HepG2 (cell line): ENCODE measurements around the gene C12orf43. TPM values are rescaled to one million over a fixed set of nuclear protein-coding genes. Genes with fewer than 3 reads are reported as not detected.
A peak's percentile ranks its signal among the peaks of the same experiment; 100 is the strongest.

Source experiments
- ESRRA ChIP-seq: sonication (generic); formaldehyde crosslinking; IDR thresholded peaks from 2 replicates; pipeline ENCODE4 v1.5.1; 2020; ENCODE audit warnings: mild to moderate bottlenecking, low read depth, missing genetic modification reagents
- FOXO4 ChIP-seq: sonication (generic); formaldehyde crosslinking; conservative IDR thresholded peaks from 2 replicates; pipeline ENCODE4 v1.8.1; 2023; ENCODE audit warnings: missing genetic modification reagents
- GLMP ChIP-seq: sonication (generic); formaldehyde crosslinking; IDR thresholded peaks from 2 replicates; pipeline ENCODE4 v1.9.0; 2021; ENCODE audit warnings: missing genetic modification reagents, mild to moderate bottlenecking, borderline replicate concordance
- HDAC1 ChIP-seq: sonication (generic); formaldehyde crosslinking; IDR thresholded peaks from 2 replicates; pipeline ENCODE4 v1.5.1; 2020; ENCODE audit warnings: mild to moderate bottlenecking, missing genetic modification reagents
- HIC2 ChIP-seq: sonication (generic); formaldehyde crosslinking; IDR thresholded peaks from 2 replicates; pipeline ENCODE4 v1.9.0; 2022; ENCODE audit warnings: low read depth, missing genetic modification reagents
- KAT8 ChIP-seq: IDR thresholded peaks from 2 replicates; pipeline ENCODE4 v1.6.1; 2016; ENCODE audit warnings: missing genetic modification reagents, missing compliant biosample characterization
- KDM3A ChIP-seq: IDR thresholded peaks from 2 replicates; pipeline ENCODE4 v1.6.1; 2018; ENCODE audit warnings: low read depth, missing compliant biosample characterization
- MEIS2 ChIP-seq: sonication (generic); formaldehyde crosslinking; IDR thresholded peaks from 2 replicates; pipeline ENCODE4 v1.9.0; 2021; ENCODE audit warnings: mild to moderate bottlenecking, missing genetic modification reagents
- MIXL1 ChIP-seq: IDR thresholded peaks from 2 replicates; pipeline ENCODE4 v1.6.1; 2016
- NFE2L2 ChIP-seq: fragments of 150-350 bp; IDR thresholded peaks from 2 replicates; pipeline ENCODE4 v1.6.1; 2014; ENCODE audit warnings: low read length
- PPARG ChIP-seq: conservative IDR thresholded peaks from 2 replicates; pipeline ENCODE4 v1.6.1; 2016; ENCODE audit warnings: missing biosample characterization, missing genetic modification reagents
- RARG ChIP-seq: sonication (generic); formaldehyde crosslinking; IDR thresholded peaks from 2 replicates; pipeline ENCODE4 v1.4.0; 2020; ENCODE audit warnings: low read depth, mild to moderate bottlenecking, missing genetic modification reagents
- RBAK ChIP-seq: sonication (generic); formaldehyde crosslinking; IDR thresholded peaks from 2 replicates; pipeline ENCODE4 v1.5.1; 2020; ENCODE audit warnings: mild to moderate bottlenecking, missing genetic modification reagents
- TCF7 ChIP-seq: sonication (generic); IDR thresholded peaks from 2 replicates; pipeline ENCODE4 v1.6.1; 2016; ENCODE audit warnings: antibody characterized with exemption, low read depth
- TEAD2 ChIP-seq: sonication (generic); formaldehyde crosslinking; IDR thresholded peaks from 2 replicates; pipeline ENCODE4 v1.9.0; 2021; ENCODE audit warnings: missing genetic modification reagents
- ZBTB8A ChIP-seq: sonication (generic); formaldehyde crosslinking; IDR thresholded peaks from 2 replicates; pipeline ENCODE4 v1.4.0; 2020; ENCODE audit warnings: mild to moderate bottlenecking, low read depth, missing genetic modification reagents, borderline replicate concordance
- ZNF574 ChIP-seq: sonication (generic); formaldehyde crosslinking; IDR thresholded peaks from 2 replicates; pipeline ENCODE4 v1.4.0; 2020; ENCODE audit warnings: missing genetic modification reagents
- ZNF687 ChIP-seq: sonication (generic); formaldehyde crosslinking; IDR thresholded peaks from 2 replicates; pipeline ENCODE4 v1.5.1; 2020; ENCODE audit warnings: mild to moderate bottlenecking, missing genetic modification reagents, moderate library complexity
- ZNF790 ChIP-seq: sonication (generic); formaldehyde crosslinking; IDR thresholded peaks from 2 replicates; pipeline ENCODE4 v1.8.0; 2022; ENCODE audit warnings: missing genetic modification reagents, mild to moderate bottlenecking, borderline replicate concordance
- polyA plus RNA-seq, 8 experiments: library from polyadenylated mRNA; depleted of rRNA in 3 of 8; stranded (reverse) in 7 of 8; unstranded in 1 of 8; fragments of >200 nt; fragmentation: Illumina TruSeq in 4 of 8; extraction: Trizol in 4 of 8; gene quantifications; 2 replicates each; pipeline versions ENCODE4 v1.2.1 to v1.2.3, GENCODE V29; 2011 to 2016; ENCODE audit warnings: low read depth in 4 of 8, missing spikeins in 1 of 8, mixed read lengths in 1 of 8; ENCODE audit not compliant: insufficient read depth in 1 of 8
- total RNA-seq, 5 experiments: library from RNA; depleted of rRNA; stranded (reverse); fragments of >200 nt; fragmentation: Illumina TruSeq; extraction: Trizol; gene quantifications; 2 replicates each; pipeline ENCODE4 v1.2.3, GENCODE V29; 2016; ENCODE audit warnings: low read depth in 1 of 5

Gene C12orf43
- total and polyA plus RNA-seq, 2 of the 13 experiments (the other 11 are each of a cell fraction or from before 2014, with no cell fraction given), result 7.9 to 11.1 TPM

- TF ChIP-seq ZNF687 (CRISPR knock-in tag), result peak; percentile 19; the same call in 1 of the 2 replicates
- TF ChIP-seq RBAK (CRISPR knock-in tag), result no peak
- TF ChIP-seq HIC2 (CRISPR knock-in tag), result no peak
- TF ChIP-seq FOXO4, result no peak
- TF ChIP-seq KDM3A (CRISPR knock-in tag), result no peak
- no peak for TF ChIP-seq NFE2L2
- TF ChIP-seq ZNF574 (CRISPR knock-in tag), result no peak; the same call in 1 of the 2 replicates
- TF ChIP-seq GLMP (CRISPR knock-in tag), result no peak
- peak; percentile 61; the same call in 1 of the 2 replicates for TF ChIP-seq MIXL1 (CRISPR knock-in tag)
- TF ChIP-seq TEAD2, result no peak
- TF ChIP-seq MEIS2, result 0 out of 2 replicates have a peak, but pooled peaks have one; percentile 7
- 0 out of 2 replicates have a peak, but pooled peaks have one; percentile 22 for TF ChIP-seq RARG (CRISPR knock-in tag)
- 0 out of 2 replicates have a peak, but pooled peaks have one; percentile 19 for TF ChIP-seq HDAC1 (CRISPR knock-in tag)
- TF ChIP-seq ZBTB8A (CRISPR knock-in tag), result no peak
- TF ChIP-seq KAT8, result peak; percentile 26; the same call in 1 of the 2 replicates
- TF ChIP-seq ZNF790 (CRISPR knock-in tag), result no peak
- TF ChIP-seq ESRRA, result no peak
- peak; percentile 39; the same call in 1 of the 2 replicates for TF ChIP-seq TCF7
- TF ChIP-seq PPARG (CRISPR knock-in tag), result 0 out of 2 replicates have a peak, but pooled peaks have one; percentile 25
Measured at GRCh38 chr12:120980800-120981368, 35.4 kb downstream of the C12orf43 start (continued).
